OCI-LY7 (cell line): Measurements from ENCODE around the gene ULK4.

Experiments
- CTCF ChIP-seq: fragments of 200-600 bp; sonication (generic); conservative IDR thresholded peaks from 2 replicates; pipeline ENCODE4 v1.5.1; 2014; ENCODE audit warnings: mild to moderate bottlenecking, antibody characterized with exemption, low read length, moderate library complexity, mixed read lengths
- EZH2phosphoT487 ChIP-seq: fragments of 200-600 bp; sonication (generic); IDR thresholded peaks from 2 replicates; pipeline ENCODE4 v1.6.1; 2018; ENCODE audit warnings: low read depth, borderline replicate concordance, mild to moderate bottlenecking, mixed run types, antibody characterized with exemption, low read length, moderate library complexity, mixed read lengths

GRCh38 chr3:41808618-41809017 lies 153.3 kb downstream of the ULK4 start:
- TF ChIP-seq CTCF (no peak), EZH2phosphoT487 (no peak)
